GM12878 (cell line): ENCODE data around the gene OR8J1. TPM values are rescaled to one million over a fixed set of nuclear protein-coding genes. Genes with fewer than 3 reads are reported as not detected.

Experiments used
- ATAC-seq: fragments of 200-7000 bp; cut with Tn5 transposase; 3 replicates; pipeline ENCODE4 v1.9.1; 2020; ENCODE audit warnings: mild to moderate bottlenecking, moderate library complexity
- BruUV-seq: library from RNA; stranded (reverse); fragments of 400-500 nt; replicated peaks from 2 replicates; lab custom pipeline; 2021; lab: Mats Ljungman, UMichigan
- CTCF ChIA-PET: fragments of 300-600 bp; sonication (Branson Sonifier 250); formaldehyde crosslinking; extraction: SDS; loops from one replicate; lab custom pipeline; 2021; ENCODE audit warnings: inconsistent platforms; lab: Yijun Ruan, JAX
- POLR2A ChIA-PET: fragments of 350-600 bp; formaldehyde crosslinking; extraction: SDS; loops from one replicate; lab custom pipeline; 2021; ENCODE audit warnings: inconsistent platforms; lab: Charles Lee
- RAD21 ChIA-PET: fragments of 300-600 bp; sonication (Branson Sonifier 250); formaldehyde crosslinking; loops from one replicate; lab custom pipeline; 2023; ENCODE audit warnings: antibody characterized with exemption; ENCODE audit not compliant: unreplicated experiment; lab: Charles Lee
- SMC1A ChIA-PET: fragments of 300-600 bp; sonication (Branson Sonifier 250); formaldehyde crosslinking; loops from one replicate; lab custom pipeline; 2023; ENCODE audit not compliant: unreplicated experiment, uncharacterized antibody; lab: Charles Lee
- DNase-seq: peaks from one replicate; pipeline ENCODE4 v3.0.0-alpha.2; 2011; ENCODE audit warnings: low read depth, low spot score
- FAIRE-seq: peaks from 3 replicates; lab custom pipeline; 2011; peaks lifted over from hg19 to GRCh38; lab: Jason Lieb, UNC
- H2AFZ ChIP-seq: 2 replicates; pipeline ENCODE4 v1.6.0; 2011; ENCODE audit warnings: low read depth, low read length, control low read depth; ENCODE audit not compliant: control insufficient read depth
- H3K27ac ChIP-seq: 2 replicates; pipeline ENCODE4 v1.5.1; 2011; ENCODE audit warnings: control low read depth; ENCODE audit not compliant: control insufficient read depth, insufficient read depth
- H3K27me3 ChIP-seq, 2 experiments: replicated peaks in 1 of 2; 2 replicates each; pipeline versions ENCODE4 v1.6.0 to v1.6.1; 2011; ENCODE audit warnings: low read length in 1 of 2; ENCODE audit not compliant: control insufficient read depth in 2 of 2, insufficient read depth in 2 of 2
- H3K36me3 ChIP-seq, 2 experiments: 2 replicates each; pipeline ENCODE4 v1.5.1; 2011; ENCODE audit warnings: low read length in 1 of 2; ENCODE audit not compliant: control insufficient read depth in 2 of 2, insufficient read depth in 2 of 2
- H3K4me1 ChIP-seq: 2 replicates; pipeline ENCODE4 v1.6.1; 2011; ENCODE audit warnings: mild to moderate bottlenecking, low read length, moderate library complexity, mixed read lengths; ENCODE audit not compliant: control insufficient read depth, insufficient read depth
- H3K4me2 ChIP-seq: 2 replicates; pipeline ENCODE4 v1.6.0; 2011; ENCODE audit warnings: control low read depth; ENCODE audit not compliant: control insufficient read depth, insufficient read depth
- H3K4me3 ChIP-seq: fragments of 200-600 bp; sonication (generic); 2 replicates; pipeline ENCODE4 v1.5.1; 2016
- H3K79me2 ChIP-seq: 2 replicates; pipeline ENCODE4 v1.6.0; 2011; ENCODE audit warnings: low read length; ENCODE audit not compliant: control insufficient read depth, insufficient read depth
- H3K9ac ChIP-seq: 2 replicates; pipeline ENCODE4 v1.8.0; 2011; ENCODE audit warnings: low read length, control low read depth, mixed read lengths; ENCODE audit not compliant: control insufficient read depth, insufficient read depth
- H3K9me3 ChIP-seq: replicated peaks from 3 replicates; pipeline ENCODE4 v1.5.1; 2011; ENCODE audit warnings: mild to moderate bottlenecking, low read length; ENCODE audit not compliant: control insufficient read depth, insufficient read depth
- H4K20me1 ChIP-seq: 2 replicates; pipeline ENCODE4 v1.6.0; 2011; ENCODE audit not compliant: control insufficient read depth, insufficient read depth
- ATF3 ChIP-seq: IDR thresholded peaks from 2 replicates; pipeline ENCODE4 v1.6.1; 2011; ENCODE audit warnings: low read depth, mild to moderate bottlenecking, low read length, moderate library complexity, borderline replicate concordance; ENCODE audit errors: extremely low read depth
- CEBPB ChIP-seq, 2 experiments: fragments of 150-350 bp in 1 of 2; IDR thresholded peaks; 2 replicates each; pipeline ENCODE4 v1.6.1; 2012 to 2014; ENCODE audit warnings: low read depth in 2 of 2, low read length in 2 of 2, borderline replicate concordance in 1 of 2, inconsistent platforms in 1 of 2
- HCFC1 ChIP-seq: fragments of 150-350 bp; IDR thresholded peaks from 2 replicates; pipeline ENCODE4 v1.6.1; 2014; ENCODE audit warnings: low read length
- HSF1 ChIP-seq: fragments of 150-350 bp; IDR thresholded peaks from 2 replicates; pipeline ENCODE4 v1.6.1; 2014; ENCODE audit warnings: mild to moderate bottlenecking, low read depth, low read length
- KAT2A ChIP-seq: conservative IDR thresholded peaks from 2 replicates; pipeline ENCODE4 v1.6.1; 2011; ENCODE audit warnings: low read depth, low read length; ENCODE audit not compliant: control insufficient read depth
- MXI1 ChIP-seq: fragments of 150-350 bp; IDR thresholded peaks from 2 replicates; pipeline ENCODE4 v1.6.1; 2011; ENCODE audit warnings: low read depth, mild to moderate bottlenecking, inconsistent platforms, low read length, improper control_type of control experiment
- MYC ChIP-seq: IDR thresholded peaks from 2 replicates; pipeline ENCODE4 v1.6.1; 2011; ENCODE audit warnings: mild to moderate bottlenecking, low read length, moderate library complexity, inconsistent platforms; ENCODE audit not compliant: insufficient read depth, insufficient replicate concordance, insufficient read length, severe bottlenecking
- NBN ChIP-seq: fragments of 450-650 bp; IDR thresholded peaks from 2 replicates; pipeline ENCODE4 v1.6.1; 2016
- NFXL1 ChIP-seq: fragments of 450-650 bp; IDR thresholded peaks from 2 replicates; pipeline ENCODE4 v1.6.1; 2017; ENCODE audit warnings: antibody characterized with exemption, mild to moderate bottlenecking, borderline replicate concordance
- NRF1 ChIP-seq: conservative IDR thresholded peaks from 2 replicates; pipeline ENCODE4 v1.6.1; 2011; ENCODE audit warnings: mild to moderate bottlenecking, low read depth, low read length, improper control_type of control experiment
- PAX8 ChIP-seq: fragments of 450-650 bp; IDR thresholded peaks from 2 replicates; pipeline ENCODE4 v1.6.1; 2017; ENCODE audit warnings: mild to moderate bottlenecking, moderate library complexity
- POLR2AphosphoS5 ChIP-seq: IDR thresholded peaks from 2 replicates; pipeline ENCODE4 v1.6.1; 2011; ENCODE audit warnings: mild to moderate bottlenecking, low read length, inconsistent platforms
- RUNX3 ChIP-seq: IDR thresholded peaks from 2 replicates; pipeline ENCODE4 v1.6.1; 2012; ENCODE audit warnings: low read length, inconsistent platforms
- SMC3 ChIP-seq: IDR thresholded peaks from 2 replicates; pipeline ENCODE4 v1.6.1; 2011; ENCODE audit warnings: low read length, improper control_type of control experiment, borderline replicate concordance
- SUPT20H ChIP-seq: IDR thresholded peaks from 2 replicates; pipeline ENCODE4 v1.6.1; 2011; ENCODE audit warnings: low read depth, mild to moderate bottlenecking, low read length, moderate library complexity, borderline replicate concordance; ENCODE audit not compliant: control insufficient read depth
- TCF12 ChIP-seq: IDR thresholded peaks from 2 replicates; pipeline ENCODE4 v1.6.1; 2011; ENCODE audit warnings: low read depth, mild to moderate bottlenecking, low read length
- ZNF274 ChIP-seq: IDR thresholded peaks from one replicate; pipeline ENCODE4 v1.8.0; 2011; ENCODE audit not compliant: insufficient read length, insufficient read depth
- ZZZ3 ChIP-seq: IDR thresholded peaks from 2 replicates; pipeline ENCODE4 v1.6.1; 2011; ENCODE audit warnings: low read depth; ENCODE audit not compliant: control insufficient read depth, insufficient read length
- WGBS: methylation state at CpG from one replicate; pipeline ENCODE4 v1.1.6; 2016; ENCODE audit warnings: low lambda C conversion rate; ENCODE audit not compliant: insufficient replicate concordance, insufficient coverage; ENCODE audit errors: missing lambda C conversion rate; 5-methylcytosine and 5-hydroxymethylcytosine counted together
- in situ Hi-C: fragments of 300-500 bp; cut with MboI; formaldehyde crosslinking; loops from 9 replicates; pipeline ENCODE4 v1.14.3; 2018; ENCODE audit warnings: mixed read lengths
- intact Hi-C: fragments of 100-400 bp; cut with micrococcal nuclease; formaldehyde crosslinking; loops from one replicate; pipeline ENCODE4 v1.14.2; 2022; ENCODE audit not compliant: unreplicated experiment
- polyA plus RNA-seq, 11 experiments: library from polyadenylated mRNA; depleted of rRNA in 4 of 11; unstranded in 6 of 11; stranded (reverse) in 5 of 11; fragments of >200 nt; fragmentation: Nextera tagmentation in 4 of 11; fragmentation: Illumina TruSeq in 1 of 11; extraction: Ambion mirVana in 4 of 11; extraction: Trizol in 1 of 11; gene quantifications; 1 replicate in 1 of 11; 2 replicates in 10 of 11; pipeline versions ENCODE4 v1.2.1 to v1.2.3, GENCODE V29; 2011 to 2016; ENCODE audit warnings: inconsistent platforms in 2 of 11, missing spikeins in 2 of 11, low read depth in 1 of 11
- total RNA-seq, 4 experiments: library from RNA; depleted of rRNA in 3 of 4; stranded (reverse); fragments of >200 nt in 3 of 4; fragmentation: Illumina TruSeq in 1 of 4; extraction: Trizol in 1 of 4; gene quantifications; 2 replicates each; pipeline versions ENCODE4 v1.2.1 to v1.2.3, GENCODE V29; 2013 to 2021

The OR8J1 gene
- total and polyA plus RNA-seq, 10 of the 15 experiments (the other 5 are each of a cell fraction or from before 2014, with no cell fraction given), result not detected

GRCh38 chr11:56307836-56308235, 46.3 kb upstream of the OR8J1 start:
- POLR2A ChIA-PET, result no interaction called here
- Histone ChIP-seq H3K79me2 (no peaks in the 10 kb centered on the region), H2AFZ (no peak overlapping the region), H3K9ac (no peak overlapping the region), H3K4me2 (no peak overlapping the region), H3K9me3 (no peaks in the 10 kb centered on the region), H3K4me3 (no peak overlapping the region), H3K4me1 (no peaks in the 10 kb centered on the region), H3K27me3 (no peaks in the 10 kb centered on the region), H4K20me1 (no peaks in the 10 kb centered on the region), H3K27ac (no peak overlapping the region), H3K36me3 (no peaks in the 10 kb centered on the region)
- in situ Hi-C loops (no loop called here), intact Hi-C loops (no loop called here)
- CTCF ChIA-PET, result no interaction called here
- RAD21 ChIA-PET, result no interaction called here
- FAIRE-seq (no peak), DNase-seq (no peak), ATAC-seq (no peak)
- no TSS peak for BruUV-seq
- TF ChIP-seq MXI1 (no peak), NFXL1 (no peak), KAT2A (no peak), POLR2AphosphoS5 (no peak)
- SMC1A ChIA-PET, result no interaction called here
- 0% methylated on average over 3 of the region's 3 CpGs for WGBS

- RAD21 ChIA-PET, result no interaction called here
- H3K27ac ChIP-seq, result no peak within 1 kb of the TSS
- H3K9me3 ChIP-seq, result no peaks in the 10 kb centered on the region
- no peaks in the 10 kb centered on the region for H3K79me2 ChIP-seq
- intact Hi-C loops, result no loop called here
- DNase-seq, result no peak
- no peaks in the 10 kb centered on the region for H3K4me1 ChIP-seq
- no peaks in the 10 kb centered on the region for H3K36me3 ChIP-seq
- SMC1A ChIA-PET, result no interaction called here
- no peak within 1 kb of the TSS for H3K9ac ChIP-seq
- ATAC-seq, result no peak
- no TSS peak for BruUV-seq
- H4K20me1 ChIP-seq, result no peaks in the 10 kb centered on the region
- POLR2A ChIA-PET, result no interaction called here
- H3K4me3 ChIP-seq, result no peak within 1 kb of the TSS
- no peak for FAIRE-seq
- H2AFZ ChIP-seq, result no peak within 1 kb of the TSS
- in situ Hi-C loops, result no loop called here
- no peaks in the 10 kb centered on the region for H3K27me3 ChIP-seq
- CTCF ChIA-PET, result no interaction called here
- no peak within 1 kb of the TSS for H3K4me2 ChIP-seq
- TF ChIP-seq HCFC1, result no peak
- no peak for TF ChIP-seq RUNX3
- TF ChIP-seq TCF12, result no peak
- no peak for TF ChIP-seq CEBPB (IDR thresholded peaks at IDR 0.05; ENCODE audit: borderline replicate concordance in 1 of 2, low read depth in 2 of 2, low read length in 2 of 2)
- no peak for TF ChIP-seq MXI1
- no peak for TF ChIP-seq SMC3
- no peak for TF ChIP-seq SUPT20H
- no peak for TF ChIP-seq ZNF274
- TF ChIP-seq ZZZ3, result no peak
- no peak for TF ChIP-seq HSF1
- no peak for TF ChIP-seq NRF1
- TF ChIP-seq ATF3, result no peak
- TF ChIP-seq PAX8, result no peak
- no peak for TF ChIP-seq NBN
- TF ChIP-seq MYC, result no peak
These were observed 39.2 kb upstream of the OR8J1 start, which contains the start of gene OR8K3 for GRCh38 chr11:56314844-56315243. TSS of gene OR8K3 (plus strand) at chr11:56315144. CDS start at chr11:56318307, 3,163 bp downstream.
